Activated CD4-positive, alpha-beta T cell treated with anti-CD3 and anti-CD28 coated beads for 48 hours (primary cell): ENCODE results near the gene MPP3.
"Not testable (repeated sequence)": the region's sequence is repeated elsewhere in the genome, so short reads cannot be mapped to it uniquely, and the experiment has no call there.

Source experiments
- DNase-seq: peaks from one replicate; pipeline ENCODE4 v3.0.0-alpha.2; 2020

The MPP3 gene

DNA sequence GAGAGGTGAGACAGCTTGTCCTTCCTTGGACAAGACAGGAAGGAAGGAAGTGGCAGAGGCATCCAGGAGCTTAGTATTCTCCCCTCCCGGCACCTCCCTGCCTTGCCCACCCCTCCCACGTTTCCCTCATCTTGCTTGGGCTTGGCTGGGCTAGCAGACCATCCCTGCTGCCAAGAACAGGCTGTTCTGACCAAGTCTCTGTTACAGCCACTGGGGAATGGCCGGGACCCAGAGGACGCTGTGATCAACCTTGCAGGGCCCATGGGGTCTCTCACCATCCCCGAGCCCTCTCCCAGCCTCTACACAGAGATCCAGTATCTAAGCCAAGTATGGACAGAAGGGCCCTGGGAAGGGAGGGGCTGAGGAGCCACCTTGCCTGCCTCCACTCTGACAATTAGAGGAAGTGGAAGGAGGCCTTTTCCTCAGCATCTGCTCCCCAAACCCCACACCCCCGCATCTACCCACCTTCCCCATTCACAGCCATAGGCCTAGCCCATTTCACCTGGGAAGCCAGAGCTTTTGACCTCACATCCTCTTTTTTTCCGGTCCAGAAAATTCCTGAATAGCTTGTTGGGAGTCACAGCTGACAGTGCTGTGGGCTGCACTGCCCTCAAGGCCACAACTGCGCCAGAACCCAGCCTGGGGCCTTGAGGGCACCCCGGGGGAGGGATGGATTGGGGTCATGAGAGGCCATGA is 28.1 kb upstream of the MPP3 start:
- DNase-seq, result no peak

DNA sequence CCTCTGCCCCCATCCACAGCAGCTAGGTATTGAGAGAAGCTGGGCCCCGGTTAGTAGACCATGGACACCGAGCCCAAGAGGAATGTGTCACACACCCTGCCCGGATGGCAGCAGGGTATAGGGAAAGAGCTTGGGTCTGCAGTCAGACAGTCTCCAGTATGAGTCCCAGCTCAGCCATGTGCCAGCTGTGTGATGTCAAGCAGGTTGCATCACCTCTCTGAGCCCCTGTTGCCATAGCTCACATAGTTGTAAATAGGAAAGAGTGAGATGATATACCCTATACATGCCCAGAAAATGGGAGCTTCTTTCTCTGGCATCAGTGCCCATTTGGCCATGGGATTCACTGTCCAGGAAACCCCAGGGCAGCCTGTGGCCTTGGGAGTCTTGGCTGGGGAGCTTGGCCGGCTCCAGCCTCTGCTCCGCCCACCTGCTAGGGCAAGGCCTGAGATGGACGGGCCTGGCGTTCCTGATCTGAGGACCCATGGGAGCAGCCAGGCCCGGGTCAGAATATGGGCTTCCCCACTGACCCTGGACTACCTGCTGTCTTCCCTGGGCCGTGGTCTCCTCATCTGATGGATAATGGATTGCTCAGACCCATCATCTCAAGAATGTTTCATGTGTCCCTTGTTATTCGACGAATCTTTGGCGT is 27.3 kb upstream of the MPP3 start:
- DNase-seq, result no peak

DNA sequence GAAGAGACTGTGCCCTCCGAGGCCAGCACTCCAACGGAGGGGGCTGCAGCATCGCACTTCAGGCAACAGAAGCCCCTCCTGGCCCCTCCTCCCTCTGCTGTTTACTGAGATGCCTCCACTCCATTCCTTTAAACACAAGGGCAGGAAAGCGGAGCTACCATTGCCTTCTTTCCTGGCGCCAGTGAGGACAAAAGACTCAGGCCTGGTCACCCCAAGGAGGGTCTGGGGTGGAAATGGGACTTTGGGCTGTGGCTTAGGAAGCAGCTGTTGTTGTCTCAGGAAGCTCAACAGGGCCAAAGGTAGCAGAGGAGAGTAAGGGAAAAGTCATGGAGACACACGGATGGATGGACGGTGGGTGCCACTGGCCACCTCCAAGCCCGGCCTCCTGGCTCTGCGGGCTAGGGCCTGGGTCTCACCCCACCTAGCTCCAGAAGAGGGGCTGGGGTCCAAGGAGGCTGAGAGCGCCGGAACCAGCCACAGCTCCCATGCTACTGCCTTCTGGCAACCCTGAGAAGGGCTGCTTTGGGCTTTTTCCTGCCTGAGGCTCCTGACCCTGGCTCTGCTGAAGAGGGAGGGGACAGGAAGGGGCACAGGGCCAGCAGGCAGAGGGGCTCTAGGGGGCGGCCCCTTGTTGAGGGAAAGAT is 25.1 kb upstream of the MPP3 start:
- no peak for DNase-seq

DNA sequence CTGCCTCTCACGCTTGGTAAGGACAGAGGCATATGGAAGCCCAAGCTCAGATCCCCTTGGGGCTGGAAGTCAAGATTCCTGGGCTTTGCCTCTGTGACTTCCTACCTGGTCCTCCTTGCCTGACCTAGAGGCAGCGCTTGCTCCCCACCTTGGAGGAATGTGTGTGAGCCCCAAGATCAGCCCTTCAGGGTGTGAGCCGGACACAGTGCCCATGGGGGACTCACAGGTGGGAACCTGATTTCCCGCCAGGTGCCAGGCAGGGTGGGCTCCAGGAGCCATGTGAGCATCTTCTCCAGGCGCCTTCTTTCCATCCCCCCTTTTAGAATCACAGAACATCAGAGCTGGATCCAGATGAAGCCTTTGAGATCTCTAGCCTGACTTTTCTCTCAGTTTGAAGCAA is 24.2 kb upstream of the MPP3 start:
- no peak for DNase-seq

DNA sequence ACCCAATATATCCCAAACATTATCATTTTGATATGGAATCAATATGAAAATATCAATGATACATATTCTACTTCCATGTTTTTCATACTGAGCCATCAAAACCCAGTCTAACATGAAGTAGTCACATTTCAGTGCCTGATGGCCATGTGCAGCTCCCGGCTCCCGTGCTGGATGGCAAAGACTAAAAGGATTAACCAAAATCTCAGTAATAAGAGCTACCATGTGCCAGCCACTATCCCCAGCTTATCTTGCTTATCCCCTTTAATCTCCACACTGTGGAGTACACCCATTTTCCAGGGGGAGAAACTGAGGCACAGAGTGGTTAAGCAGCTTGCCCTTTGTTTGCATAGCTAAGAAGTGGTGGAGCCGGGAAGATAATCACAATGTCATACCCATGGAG is 23.2 kb upstream of the MPP3 start:
- DNase-seq, result no peak

DNA sequence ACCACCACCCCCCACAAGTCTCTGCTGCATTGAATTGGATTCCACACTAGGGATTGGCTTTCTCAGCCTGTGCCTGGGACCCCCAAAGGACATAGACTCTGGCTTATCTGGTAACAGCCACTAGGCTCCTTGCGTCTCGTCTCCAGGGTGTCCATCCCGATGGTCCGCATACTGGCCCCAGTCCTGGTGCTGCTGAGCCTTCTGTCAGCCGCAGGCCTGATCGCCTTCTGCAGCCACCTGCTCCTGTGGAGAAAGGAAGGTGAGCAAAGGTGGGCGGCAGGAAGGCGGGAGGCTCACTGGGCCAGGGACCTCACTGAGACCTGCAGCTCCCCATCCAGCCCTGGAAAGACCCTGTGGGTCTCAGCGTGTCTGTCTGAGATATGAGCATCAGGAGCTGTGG is 22.1 kb upstream of the MPP3 start:
- DNase-seq, result no peak

DNA sequence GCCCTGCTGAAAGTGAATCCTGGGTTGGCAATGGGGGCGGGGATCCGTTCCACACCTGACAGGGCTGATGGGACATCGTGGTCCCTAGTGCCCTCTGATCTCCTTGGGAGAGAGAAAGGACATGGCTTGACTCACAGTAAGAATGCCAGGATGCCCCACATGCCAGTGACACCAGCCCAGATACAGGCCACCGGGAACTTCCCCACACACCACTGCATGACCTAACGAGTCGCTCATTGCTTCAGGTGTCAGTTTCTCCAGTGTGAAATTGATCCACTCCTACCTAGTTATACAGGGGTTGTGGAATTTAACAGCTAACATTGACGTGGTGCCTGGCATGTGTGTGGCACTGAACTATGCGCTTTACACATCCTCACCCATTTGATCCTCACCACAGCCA is 21.6 kb upstream of the MPP3 start:
- DNase-seq, result no peak

DNA sequence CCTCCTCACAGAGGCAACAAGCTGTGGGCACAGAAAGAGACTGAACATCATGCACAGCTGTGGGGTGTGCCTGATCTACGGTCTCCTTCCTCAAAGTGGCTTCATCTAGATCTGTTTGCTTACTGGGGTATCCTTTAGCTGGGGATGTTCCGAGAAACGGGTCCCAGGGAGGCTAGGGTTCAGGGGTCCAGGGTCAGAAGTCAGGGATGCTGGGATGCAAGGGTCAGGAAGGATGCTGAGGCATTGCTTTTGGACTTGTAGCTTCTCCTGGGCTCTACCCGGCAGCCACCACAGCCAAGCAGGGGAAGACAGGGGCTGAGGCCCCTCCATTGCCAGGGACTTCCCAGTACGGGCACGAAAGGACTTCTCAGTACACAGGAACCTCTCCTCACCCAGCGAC is 20.6 kb upstream of the MPP3 start:
- no peak for DNase-seq

DNA sequence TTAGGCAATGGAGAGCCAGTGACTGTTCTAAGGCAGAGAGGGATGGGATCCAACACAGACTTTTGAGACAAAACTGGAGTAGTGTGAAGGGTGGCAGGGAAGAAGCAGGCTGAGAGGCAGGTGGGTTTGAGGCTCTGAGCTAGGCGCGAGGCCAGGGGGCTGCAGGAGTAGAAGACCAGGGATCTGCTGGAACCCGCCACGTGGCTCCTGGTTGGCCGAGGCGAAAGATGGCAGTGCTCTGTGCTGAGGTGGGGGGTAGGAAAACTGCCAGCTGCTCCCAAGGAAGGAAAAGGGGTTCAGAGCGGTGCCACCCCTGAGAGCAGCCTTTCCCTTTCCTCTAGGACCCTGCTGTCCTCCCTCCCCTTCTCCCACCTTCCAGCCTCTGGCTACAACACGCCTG is 19.6 kb upstream of the MPP3 start:
- DNase-seq, result no peak

DNA sequence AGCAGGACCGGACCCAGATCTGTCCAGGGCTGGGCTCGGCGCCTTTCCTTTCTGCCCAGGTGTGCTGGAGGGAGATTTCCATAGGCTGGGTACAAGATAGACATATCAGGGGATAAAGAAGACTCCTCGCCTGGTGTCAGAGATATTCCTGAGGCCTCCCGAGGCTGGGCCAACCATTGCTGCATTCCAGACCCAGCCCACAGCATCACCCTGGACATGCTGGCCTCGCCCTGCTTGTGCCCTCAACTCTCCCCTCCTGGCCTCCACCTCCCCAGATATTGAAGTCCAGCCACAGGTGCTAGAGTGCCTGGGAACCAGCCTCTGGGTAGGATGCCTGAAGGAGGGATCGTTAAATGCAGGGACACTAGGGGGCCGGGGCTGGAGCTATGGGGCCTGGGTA is 16.2 kb upstream of the MPP3 start:
- DNase-seq, result no peak

DNA sequence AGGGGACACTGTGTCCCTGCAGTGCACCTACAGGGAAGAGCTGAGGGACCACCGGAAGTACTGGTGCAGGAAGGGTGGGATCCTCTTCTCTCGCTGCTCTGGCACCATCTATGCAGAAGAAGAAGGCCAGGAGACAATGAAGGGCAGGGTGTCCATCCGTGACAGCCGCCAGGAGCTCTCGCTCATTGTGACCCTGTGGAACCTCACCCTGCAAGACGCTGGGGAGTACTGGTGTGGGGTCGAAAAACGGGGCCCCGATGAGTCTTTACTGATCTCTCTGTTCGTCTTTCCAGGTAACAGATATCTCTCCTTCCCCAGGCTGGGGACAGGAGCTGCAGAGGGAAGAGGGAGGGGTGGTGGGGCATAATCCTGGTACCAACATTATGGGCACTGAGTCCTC is 15.7 kb upstream of the MPP3 start:
- DNase-seq, result no peak

DNA sequence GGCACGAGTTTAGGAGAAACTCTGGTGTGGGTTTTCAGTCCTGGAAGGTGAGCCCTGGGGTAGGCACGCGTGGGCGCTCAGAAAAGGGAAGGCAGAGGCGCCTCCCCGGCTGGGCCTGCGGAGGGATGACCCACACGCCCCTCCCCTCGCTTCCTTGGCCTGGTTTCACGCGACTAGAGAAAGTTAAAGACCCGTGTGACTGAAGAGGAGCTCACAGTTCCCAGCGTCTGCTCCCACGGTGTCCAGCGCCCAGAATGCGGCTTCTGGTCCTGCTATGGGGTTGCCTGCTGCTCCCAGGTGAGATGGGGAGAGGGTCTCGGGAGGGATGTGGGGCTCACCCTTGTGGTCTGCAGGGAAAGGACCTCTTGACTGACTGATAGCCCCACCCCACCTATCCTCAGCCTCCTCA is 14.0 kb upstream of the MPP3 start, which contains the start of gene CD300LG:
Gene CD300LG (plus strand): TSS at position 214 of the 409 bp plus-strand sequence. CDS start 41 bp downstream, at position 255.
- DNase-seq, result no peak

DNA sequence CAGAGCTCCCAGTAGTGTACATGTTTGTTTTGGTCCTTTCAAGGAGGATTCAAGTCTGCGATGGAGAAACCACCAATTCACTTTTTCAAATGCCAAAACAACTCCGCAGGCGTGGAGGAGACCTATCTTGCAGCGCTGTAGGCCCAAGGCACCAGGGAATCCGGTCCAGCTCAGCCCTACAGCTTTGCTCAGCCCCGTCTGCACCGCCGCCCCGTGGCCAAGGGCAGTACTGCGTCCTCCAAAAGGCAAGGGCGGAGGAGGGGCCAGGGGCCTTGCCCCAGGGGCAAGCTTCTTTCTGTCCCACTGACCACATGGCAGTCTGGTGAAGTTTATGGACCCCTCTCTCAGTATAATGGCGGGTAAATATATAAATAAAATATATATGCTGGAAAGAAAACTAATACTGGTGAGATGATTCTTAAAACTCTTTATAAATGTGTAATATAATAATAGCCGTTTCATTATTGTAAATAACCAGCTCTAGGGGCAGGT is 13.3 kb upstream of the MPP3 start:
- DNase-seq, result peak; percentile 89

DNA sequence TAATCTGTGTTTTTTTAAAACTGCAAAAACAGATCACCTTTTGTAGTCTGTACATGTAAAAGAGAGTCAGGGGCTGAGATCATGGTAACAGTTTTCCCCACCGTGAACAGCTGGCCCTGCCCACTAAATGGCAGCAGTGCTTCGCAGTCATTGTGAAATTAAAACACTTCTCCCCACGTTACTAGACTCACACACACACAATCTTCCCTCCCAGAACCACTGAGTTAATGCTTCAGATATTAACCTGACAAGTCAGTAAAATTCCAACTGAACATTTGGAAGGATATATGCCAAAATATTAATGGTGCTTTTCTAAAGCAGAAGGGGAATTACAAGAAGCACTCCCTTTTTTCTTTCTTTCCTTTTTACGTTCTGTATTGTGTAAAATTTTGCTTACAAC is 12.8 kb upstream of the MPP3 start:
- no peak for DNase-seq

DNA sequence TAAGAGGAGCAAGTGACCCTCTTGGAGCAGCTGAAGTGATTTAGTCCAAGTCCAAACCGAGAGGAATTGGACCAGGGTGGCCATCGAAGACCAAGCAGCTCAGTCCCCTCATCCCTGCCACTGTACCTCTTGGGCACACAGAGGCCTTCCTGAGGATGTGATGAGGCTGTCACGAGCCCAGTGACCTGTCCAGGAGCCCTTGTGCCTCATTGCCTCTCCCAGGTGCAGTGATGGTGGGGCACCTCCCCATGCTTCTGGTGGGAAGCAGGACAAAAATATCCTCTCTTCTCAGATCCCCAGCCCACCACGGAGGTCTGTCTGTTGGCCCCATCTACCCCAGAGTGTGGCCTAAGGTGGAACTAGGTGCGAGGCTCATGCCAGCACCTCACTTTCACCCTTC is 11.3 kb upstream of the MPP3 start:
- no peak for DNase-seq

DNA sequence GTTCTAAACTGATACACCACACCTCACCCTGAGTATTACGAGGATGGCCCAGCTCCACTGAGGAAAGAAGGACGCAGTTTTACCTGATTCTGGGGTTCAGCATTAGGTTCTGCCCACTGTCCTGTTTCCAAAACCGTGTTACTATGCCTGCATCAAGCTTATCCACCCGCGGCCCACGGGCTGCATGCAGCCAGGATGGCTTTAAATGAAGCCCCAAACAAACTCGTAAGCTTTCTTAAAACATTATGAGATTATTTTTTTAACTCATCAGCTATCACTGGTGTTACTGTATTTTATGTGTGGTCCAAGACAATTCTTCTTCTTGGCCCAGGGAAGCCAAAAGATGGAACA is 10.0 kb upstream of the MPP3 start:
- DNase-seq, result no peak

DNA sequence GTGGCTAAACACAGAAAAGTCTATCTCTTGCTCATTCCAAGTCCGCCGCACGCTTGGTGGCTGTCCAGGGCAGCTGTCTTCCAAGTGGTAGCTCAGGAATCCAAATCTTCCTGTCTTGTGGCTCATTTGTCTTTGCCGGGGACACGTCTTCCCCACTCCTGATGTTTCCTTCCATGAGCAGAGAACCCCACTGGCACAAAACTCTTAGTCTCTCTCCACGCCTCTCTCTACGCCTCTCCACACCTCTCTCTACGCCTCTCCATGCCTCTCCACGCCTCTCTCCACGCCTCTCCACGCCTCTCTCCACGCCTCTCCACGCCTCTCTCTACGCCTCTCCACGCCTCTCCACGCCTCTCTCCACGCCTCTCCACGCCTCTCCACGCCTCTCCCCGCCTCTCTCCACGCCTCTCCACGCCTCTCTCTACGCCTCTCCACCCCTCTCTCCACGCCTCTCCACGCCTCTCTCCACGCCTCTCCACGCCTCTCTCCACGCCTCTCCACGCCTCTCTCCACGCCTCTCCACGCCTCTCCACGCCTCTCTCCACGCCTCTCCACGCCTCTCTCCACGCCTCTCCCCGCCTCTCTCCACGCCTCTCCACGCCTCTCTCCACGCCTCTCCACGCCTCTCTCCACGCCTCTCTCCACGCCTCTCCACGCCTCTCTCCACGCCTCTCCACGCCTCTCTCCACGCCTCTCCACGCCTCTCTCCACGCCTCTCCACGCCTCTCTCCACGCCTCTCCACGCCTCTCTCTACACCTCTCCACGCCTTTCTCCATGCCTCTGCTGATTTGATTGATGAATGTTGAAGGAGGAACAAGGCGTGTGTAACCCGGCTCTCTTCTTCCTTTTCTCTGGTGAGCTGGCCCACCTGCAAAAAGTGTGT is 9.4 kb upstream of the MPP3 start:
- not testable (repeated sequence) for DNase-seq

DNA sequence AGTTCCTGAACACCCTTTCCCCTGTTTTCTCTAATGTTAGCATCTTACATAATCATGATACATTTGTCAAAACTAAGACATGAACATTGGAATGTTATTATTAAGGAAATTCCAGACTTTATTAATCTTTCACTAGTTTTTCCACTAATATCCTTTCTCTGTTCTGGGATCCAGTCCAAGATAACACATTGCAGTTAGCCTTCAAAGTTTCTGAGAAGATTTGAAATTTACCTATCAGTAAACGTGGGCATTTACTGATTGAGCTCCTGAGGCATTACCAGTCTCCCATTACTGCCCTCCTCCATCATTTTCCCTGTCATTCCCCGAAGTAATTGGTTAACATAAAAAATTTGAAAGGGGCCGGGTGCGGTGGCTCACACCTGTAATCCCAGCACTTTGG is 8.3 kb upstream of the MPP3 start:
- DNase-seq, result no peak

DNA sequence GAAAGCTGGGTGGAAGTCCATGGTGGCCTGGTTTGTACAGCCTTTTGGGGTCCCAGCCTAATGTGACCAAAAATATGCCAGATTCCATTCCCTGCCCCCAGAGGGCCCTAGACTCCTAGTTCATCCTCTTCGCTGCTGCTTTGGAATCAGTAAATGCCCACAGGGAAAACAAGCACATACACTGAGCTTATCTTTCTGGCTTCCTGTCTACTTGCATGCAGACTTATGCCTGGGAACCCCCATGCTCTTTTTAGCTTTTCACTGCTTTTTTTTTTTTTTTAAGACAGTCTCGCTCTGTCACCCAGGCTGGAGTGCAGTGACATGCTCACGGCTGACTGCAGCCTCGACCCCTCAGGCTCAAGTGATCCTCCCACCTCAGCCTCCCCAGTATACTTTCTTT is 7.9 kb upstream of the MPP3 start:
- DNase-seq, result no peak

DNA sequence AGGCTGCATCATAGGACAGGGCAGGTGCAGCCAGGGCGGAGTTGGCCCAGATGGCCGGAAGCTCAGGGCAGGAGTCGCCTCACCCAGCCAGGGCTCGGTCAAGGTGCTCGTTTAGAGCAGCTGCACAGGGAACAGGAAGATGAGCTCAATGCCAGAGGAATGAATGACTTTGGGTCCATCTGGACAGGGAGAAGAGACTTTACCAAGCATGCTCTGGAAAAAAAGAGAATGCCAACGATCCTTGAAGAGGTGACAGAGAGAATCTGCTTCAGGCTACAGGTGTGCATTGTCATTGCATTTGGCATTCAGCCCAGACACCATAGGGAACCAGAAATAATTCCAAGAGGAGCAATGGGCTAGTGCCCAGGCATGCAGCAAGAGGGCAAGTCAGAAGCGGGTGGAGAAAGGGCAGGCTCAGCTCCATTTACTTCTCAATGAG is 6.7 kb upstream of the MPP3 start:
- no peak for DNase-seq

DNA sequence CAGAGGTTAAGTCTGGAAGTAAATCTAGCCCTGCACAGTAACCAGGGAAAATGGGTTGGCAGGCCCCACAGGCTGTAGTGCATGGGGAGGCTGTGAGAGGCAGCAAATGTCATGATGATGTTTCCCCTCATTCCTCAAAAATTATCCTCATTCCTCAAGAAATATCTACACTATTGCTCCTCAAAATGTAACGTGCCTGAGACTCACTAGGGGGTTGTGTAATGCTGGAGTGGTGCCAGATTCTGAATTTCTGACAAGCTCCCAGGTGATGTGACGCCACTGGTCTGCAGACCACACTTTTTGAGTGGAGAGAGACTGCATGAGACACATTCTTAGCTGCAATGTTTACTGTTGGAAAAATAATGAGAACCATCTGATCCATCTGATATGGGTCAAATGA is 1.2 kb upstream of the MPP3 start:
- DNase-seq, result no peak

DNA sequence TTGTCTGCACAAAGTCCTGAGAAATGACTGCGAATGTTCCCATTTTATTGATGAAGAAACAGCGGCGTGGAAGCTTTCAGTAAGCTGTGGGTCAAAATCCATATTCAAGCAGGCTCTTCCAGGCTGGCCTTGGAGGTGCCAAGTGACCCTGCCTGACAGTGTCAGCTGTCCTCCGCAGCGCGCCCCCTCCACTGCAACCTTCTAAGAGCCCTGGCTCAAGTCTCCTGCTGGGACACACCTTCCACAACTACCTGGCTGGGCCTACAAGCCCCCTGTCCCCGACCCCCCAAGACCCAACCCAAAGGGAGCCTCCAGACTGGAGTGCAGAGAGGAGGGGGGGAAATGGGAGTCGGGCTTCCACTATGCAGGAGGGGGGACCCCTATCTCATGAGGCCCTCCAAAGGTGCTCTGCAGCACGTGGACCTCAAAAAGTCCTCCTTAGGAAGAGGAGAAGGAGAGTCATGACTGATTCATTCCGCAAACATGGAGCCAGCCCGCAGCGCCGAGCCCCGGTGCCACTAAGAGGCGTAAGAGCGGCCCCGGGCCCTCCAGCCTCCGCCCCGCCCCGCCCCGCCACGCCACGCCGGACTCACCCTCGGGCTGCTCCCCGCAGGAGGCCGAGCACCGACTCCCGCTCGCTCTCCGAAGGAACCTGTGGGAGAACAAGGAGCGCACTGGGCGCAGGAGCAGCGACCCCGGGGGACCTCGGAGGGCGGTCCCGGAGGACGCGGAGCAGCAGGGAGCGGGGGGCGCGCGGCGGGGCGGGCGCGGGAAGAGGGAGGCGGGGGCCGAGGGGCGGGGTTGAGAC is 574 bp downstream of the MPP3 start:
- peak; percentile 33 for DNase-seq
